Activated T-cell treated with anti-CD3 and anti-CD28 coated beads for 4 hours (primary cell): Measurements from ENCODE around the gene SARS1.

Source experiments
- DNase-seq: peaks from one replicate; pipeline ENCODE4 v3.0.0-alpha.2; 2020

SARS1 gene

GRCh38 chr1:109251277-109252166 is 37.8 kb downstream of the SARS1 start:
- no peak for DNase-seq

- DNase-seq, result no peak
These were observed 38.6 kb downstream of the SARS1 start for GRCh38 chr1:109252167-109252892.

- no peak for DNase-seq
These were observed 39.4 kb downstream of the SARS1 start for GRCh38 chr1:109252893-109253802.

- DNase-seq, result no peak
These were observed 40.3 kb downstream of the SARS1 start for GRCh38 chr1:109253803-109254620.

- no peak for DNase-seq
These were observed 40.9 kb downstream of the SARS1 start for GRCh38 chr1:109254621-109255096.

- no peak for DNase-seq
These were observed 41.5 kb downstream of the SARS1 start for GRCh38 chr1:109255097-109255651.

GRCh38 chr1:109255678-109256077 is 42.0 kb downstream of the SARS1 start:
- no peak for DNase-seq

GRCh38 chr1:109256085-109256484 is 42.4 kb downstream of the SARS1 start:
- DNase-seq, result no peak

GRCh38 chr1:109256971-109257681 is 43.4 kb downstream of the SARS1 start:
- DNase-seq, result no peak

- no peak for DNase-seq
These were observed 44.1 kb downstream of the SARS1 start for GRCh38 chr1:109257682-109258421.

- DNase-seq, result no peak
These were observed 45.1 kb downstream of the SARS1 start for GRCh38 chr1:109258481-109259466.

- no peak for DNase-seq
These were observed 46.2 kb downstream of the SARS1 start for GRCh38 chr1:109259674-109260557.

- DNase-seq, result no peak
These were observed 47.3 kb downstream of the SARS1 start for GRCh38 chr1:109261006-109261405.

GRCh38 chr1:109261578-109261977 is 47.9 kb downstream of the SARS1 start:
- no peak for DNase-seq

GRCh38 chr1:109262231-109263055 is 48.7 kb downstream of the SARS1 start:
- DNase-seq, result no peak

- no peak for DNase-seq
These were observed 49.5 kb downstream of the SARS1 start for GRCh38 chr1:109263234-109263596.
